Activated CD8-positive, alpha-beta memory T cell treated with anti-CD3 and anti-CD28 coated beads, Interleukin-2, amount 50 U/mL, for 1 hour (primary cell): Measurements from ENCODE around the gene NDUFB10.

ENCODE experiments used
- DNase-seq: peaks from one replicate; pipeline ENCODE4 v3.0.0-alpha.2; 2020; ENCODE audit errors: extremely low read depth

NDUFB10 gene

GRCh38 chr16:1971796-1972489 is 12.6 kb downstream of the NDUFB10 start, which contains the start of gene TBL3:
TBL3 (plus strand) TSS chr16:1972053; CDS start chr16:1972165, 112 bp downstream.
- DNase-seq, result peak; percentile 84

DNA sequence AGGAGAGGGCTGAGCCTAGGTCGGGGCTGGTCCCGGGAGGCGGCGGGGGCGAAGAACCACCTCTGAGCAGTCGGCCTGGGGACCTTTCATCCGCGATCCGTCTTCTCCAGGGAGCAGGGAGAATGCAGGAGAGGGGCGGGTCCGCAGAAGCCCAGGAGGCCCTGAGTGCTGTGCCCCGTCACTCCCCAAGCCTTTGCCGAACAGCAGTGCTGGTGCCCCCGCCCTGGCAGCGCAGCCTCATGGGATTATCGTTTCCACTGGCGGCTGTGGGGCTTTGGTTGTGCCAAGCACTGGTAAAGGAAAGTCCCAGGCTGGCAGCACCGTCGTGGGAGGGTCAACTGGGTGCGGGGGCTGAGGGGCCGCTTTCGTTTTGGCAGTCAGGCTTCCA is 13.1 kb downstream of the NDUFB10 start:
- no peak for DNase-seq

DNA sequence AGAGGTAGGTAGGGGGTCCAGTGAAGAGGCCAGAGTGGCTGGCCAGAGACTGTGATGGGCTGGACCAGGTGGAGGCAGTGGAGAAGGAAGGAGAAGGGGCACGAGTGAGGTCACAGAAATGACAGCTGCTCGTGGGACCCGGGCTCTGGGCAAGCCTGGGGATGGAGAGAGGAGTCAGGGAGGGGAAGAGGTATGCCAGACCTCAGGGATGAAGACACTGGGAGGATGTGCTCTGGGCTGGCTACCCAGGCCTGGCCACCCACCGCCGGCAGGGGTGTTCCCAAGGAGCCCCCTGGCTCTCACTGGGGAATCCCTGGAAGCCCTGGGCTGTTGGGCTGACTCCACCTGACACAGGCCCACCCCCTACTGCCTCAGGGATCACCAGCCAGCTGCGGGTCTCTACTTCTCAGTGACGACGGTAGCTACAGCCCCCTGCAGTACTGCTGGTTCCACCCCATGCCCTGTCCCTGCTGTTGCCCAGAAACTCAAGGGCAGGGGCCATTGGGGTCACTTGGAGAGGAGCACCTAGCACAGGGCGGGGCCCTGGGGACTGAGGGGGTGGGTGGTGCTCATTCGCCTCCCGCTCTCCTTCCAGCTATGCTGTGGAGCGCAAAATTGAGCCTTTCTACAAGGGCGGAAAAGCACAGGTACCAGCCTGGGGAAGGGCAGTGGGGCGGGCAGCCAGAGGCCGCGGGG is 14.3 kb downstream of the NDUFB10 start:
- DNase-seq, result no peak

DNA sequence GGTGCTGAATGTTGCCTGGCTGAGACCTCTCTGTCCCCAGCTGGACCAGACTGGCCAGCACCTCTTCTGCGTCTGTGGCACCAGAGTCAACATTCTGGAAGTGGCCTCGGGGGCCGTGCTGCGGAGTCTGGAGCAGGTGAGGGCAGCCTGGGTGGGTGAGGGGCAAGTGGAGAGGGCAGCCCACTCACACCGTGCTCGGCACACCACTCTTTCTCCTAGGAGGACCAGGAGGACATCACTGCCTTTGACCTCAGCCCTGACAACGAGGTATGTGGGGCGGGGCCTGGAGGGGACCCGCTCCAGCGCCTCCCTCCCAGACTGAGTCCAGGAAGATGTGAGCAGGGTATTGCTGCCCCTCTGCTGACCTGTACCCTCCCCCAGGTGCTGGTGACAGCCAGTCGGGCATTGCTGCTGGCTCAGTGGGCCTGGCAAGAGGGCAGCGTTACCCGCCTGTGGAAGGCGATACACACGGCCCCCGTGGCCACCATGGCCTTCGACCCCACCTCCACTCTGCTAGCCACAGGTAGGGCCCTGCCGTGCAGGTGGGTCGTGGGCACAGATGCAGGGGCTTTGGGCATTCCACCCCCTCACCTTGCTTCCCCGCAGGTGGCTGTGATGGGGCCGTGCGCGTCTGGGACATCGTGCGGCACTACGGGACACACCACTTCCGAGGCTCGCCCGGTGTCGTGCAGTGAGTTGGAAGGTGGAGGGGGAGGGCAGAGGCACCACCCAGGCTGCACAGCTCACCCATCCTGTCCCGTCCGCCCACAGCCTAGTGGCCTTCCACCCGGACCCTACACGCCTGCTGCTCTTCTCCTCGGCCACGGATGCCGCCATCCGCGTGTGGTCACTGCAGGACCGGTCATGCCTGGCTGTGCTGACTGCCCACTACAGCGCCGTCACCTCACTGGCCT is 15.1 kb downstream of the NDUFB10 start:
- no peak for DNase-seq

DNA sequence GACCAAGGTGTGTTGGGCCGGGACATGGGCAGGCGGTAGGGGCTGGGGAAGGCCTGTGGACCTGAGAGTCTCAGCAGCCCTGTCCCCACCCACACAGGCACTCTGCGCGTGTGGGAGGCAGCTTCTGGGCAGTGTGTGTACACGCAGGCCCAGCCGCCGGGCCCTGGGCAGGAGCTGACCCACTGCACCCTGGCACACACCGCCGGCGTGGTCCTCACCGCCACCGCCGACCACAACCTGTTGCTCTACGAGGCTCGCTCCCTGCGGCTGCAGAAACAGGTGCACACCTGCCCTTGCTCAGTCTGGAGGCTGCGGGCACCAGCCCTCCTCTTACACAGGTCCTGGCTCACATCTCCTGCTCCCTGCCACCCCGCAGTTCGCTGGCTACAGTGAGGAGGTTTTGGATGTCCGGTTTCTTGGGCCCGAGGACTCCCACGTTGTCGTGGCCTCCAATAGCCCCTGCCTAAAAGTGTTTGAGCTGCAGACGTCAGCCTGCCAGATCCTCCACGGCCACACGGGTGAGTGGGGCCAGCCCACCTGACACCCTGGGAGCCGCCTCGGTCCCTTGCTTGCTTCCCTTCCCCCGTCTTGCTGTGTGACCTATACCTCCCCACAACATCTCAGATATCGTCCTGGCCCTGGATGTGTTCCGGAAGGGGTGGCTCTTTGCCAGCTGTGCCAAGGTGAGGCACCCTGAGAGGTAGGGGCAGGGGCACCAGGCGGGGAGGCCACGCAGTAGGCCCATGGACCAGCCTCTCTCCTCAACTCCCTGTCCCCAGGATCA is 16.3 kb downstream of the NDUFB10 start:
- no peak for DNase-seq

GRCh38 chr16:1976216-1976520 is 16.8 kb downstream of the NDUFB10 start:
- no peak for DNase-seq

GRCh38 chr16:1976951-1977874 is 17.9 kb downstream of the NDUFB10 start:
- no peak for DNase-seq

DNA sequence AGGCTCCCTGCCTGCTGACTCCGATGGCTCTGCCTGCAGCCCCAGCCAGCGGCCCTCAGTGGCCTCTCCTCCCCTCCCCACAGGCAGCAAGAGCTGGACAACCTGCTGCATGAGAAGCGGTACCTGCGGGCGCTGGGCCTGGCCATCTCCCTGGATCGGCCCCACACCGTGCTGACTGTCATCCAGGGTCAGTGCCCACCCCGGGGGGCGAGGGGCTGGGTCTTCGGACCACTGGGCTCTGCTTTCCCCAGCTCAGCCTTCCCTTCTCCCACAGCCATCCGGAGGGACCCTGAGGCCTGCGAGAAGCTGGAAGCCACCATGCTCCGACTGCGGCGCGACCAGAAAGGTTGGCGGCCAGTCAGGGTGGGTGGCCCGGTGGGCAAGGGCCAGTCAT is 18.5 kb downstream of the NDUFB10 start:
- no peak for DNase-seq

GRCh38 chr16:1978476-1979120 is 19.3 kb downstream of the NDUFB10 start:
- no peak for DNase-seq

- no peak for DNase-seq
Measured at GRCh38 chr16:1979271-1980029, 20.1 kb downstream of the NDUFB10 start.

GRCh38 chr16:1980030-1980769 is 20.9 kb downstream of the NDUFB10 start:
- no peak for DNase-seq

- DNase-seq, result no peak
Measured at GRCh38 chr16:1980770-1981087, 21.4 kb downstream of the NDUFB10 start.

DNA sequence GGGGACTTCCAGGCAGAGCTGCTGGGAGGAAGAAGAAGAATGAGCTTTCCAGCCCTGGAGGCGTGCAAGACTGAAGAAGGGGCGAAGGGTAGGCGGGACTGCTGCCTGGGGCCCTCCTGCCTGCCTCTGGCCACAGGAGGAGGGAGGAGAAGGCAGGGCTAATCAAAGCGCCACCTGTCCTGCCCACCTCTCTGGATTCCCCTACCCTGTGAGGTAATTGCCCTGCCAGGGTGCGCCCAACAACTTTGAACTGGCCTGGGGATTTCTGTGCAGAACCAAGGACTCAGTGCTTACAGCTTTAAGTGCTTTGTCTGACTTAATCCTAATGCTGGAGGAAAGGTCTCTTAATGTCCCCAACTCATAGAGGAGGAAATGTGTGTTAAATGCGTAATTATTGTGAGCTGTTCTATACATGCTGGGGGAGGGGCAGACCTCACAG is 22.1 kb downstream of the NDUFB10 start, which contains the start of gene NOXO1:
TSS of gene NOXO1 (minus strand) at position 72 of the 439 bp plus-strand sequence. CDS start 290 bp downstream, outside the sequence.
- DNase-seq, result no peak

DNA sequence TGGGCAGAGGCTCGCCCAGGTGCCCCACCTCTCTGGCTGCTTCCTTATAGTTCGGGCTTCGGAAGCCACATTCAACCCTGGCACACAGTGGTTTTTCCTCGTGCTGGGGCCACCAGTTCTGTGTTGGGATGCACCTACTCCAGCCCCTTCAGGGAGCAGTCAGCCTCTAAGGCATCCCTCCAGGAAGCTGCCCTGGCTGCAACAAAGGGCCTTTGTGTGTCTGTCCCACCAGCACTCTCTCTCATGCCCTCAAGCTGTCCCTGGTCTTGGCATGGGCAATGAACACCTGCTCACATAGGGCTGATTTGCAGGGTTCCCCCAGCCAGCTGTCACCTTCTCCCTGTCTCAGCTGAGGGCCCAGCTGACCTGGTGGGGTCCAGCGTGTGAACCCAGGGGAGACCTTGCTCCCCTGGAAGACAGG is 22.7 kb downstream of the NDUFB10 start:
- no peak for DNase-seq

GRCh38 chr16:1982991-1983543 is 23.7 kb downstream of the NDUFB10 start:
- no peak for DNase-seq

- DNase-seq, result no peak
Measured at GRCh38 chr16:1983544-1984346, 24.4 kb downstream of the NDUFB10 start, which contains the start of gene GFER. GFER (plus strand) TSS chr16:1984193; CDS start chr16:1984219, 26 bp downstream.
